Tibial nerve (tissue), 3 donors: ENCODE results near the gene MRPL2.

ENCODE experiments used
- CTCF ChIP-seq, 5 experiments: fragments of 200-600 bp in 3 of 5; fragments of 450-650 bp in 2 of 5; sonication (generic) in 3 of 5; IDR thresholded peaks; one replicate each; pipeline ENCODE4 v1.5.1; 2016 to 2019; ENCODE audit warnings: antibody characterized with exemption in 5 of 5, mild to moderate bottlenecking in 3 of 5, moderate library complexity in 2 of 5
- POLR2A ChIP-seq, 2 donors: fragments of 450-650 bp; IDR thresholded peaks; one replicate each; pipeline ENCODE4 v1.6.1; 2017; ENCODE audit warnings: antibody characterized with exemption in 2 of 2, mild to moderate bottlenecking in 2 of 2, moderate library complexity in 2 of 2

GRCh38 chr6:43101497-43101896 is 42.3 kb upstream of the MRPL2 start:
- TF ChIP-seq CTCF (IDR thresholded peaks at IDR 0.05) (no peak), POLR2A (IDR thresholded peaks at IDR 0.05) (no peak)
